GM21576 (cell line): ENCODE results near the gene SLC47A2.

ENCODE experiments used
- ATAC-seq: cut with Tn5 transposase; IDR thresholded peaks from one replicate; pipeline ENCODE4 v1.9.1; 2021; ENCODE audit warnings: mild to moderate bottlenecking, moderate library complexity; ENCODE audit not compliant: unreplicated experiment

The SLC47A2 gene

DNA sequence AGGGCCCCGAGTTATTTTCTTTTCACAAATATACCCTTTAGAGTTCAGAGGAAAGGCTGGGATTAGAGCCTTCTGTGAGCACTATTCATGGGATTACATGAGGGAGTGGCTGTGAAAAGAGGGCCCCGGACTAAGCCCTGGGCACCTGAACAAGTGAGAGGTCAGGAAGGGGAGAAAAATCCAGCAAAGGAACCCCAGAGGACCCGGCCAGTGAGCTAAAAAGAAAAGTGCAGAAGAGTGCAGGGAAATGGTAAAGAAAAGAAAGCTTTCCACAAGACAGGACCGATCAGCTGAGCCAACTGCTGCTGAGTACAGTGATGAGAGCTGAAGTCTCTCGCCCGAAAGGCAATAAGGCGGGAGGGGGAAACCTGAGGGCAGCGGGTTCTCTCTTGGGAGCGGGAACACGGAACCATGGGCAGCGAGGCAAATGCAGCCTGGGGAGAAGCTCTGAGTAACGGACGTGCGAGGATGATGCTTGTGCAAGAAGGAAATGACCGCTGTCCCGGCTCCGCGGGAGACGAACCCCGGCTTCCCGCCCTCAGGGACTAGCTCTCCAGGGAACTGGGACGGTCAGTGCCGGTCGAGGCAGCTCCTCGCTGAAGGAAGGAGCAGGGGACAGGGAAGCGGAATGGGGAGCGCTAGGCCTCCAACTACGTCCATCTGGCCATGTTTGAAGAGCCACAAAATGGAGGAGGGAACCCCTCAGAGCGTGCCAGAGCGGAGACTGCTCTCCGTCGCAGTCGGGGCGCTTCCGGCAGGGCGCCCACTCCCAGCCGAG is 68.5 kb downstream of the SLC47A2 start:
- peak; percentile 12 for ATAC-seq

DNA sequence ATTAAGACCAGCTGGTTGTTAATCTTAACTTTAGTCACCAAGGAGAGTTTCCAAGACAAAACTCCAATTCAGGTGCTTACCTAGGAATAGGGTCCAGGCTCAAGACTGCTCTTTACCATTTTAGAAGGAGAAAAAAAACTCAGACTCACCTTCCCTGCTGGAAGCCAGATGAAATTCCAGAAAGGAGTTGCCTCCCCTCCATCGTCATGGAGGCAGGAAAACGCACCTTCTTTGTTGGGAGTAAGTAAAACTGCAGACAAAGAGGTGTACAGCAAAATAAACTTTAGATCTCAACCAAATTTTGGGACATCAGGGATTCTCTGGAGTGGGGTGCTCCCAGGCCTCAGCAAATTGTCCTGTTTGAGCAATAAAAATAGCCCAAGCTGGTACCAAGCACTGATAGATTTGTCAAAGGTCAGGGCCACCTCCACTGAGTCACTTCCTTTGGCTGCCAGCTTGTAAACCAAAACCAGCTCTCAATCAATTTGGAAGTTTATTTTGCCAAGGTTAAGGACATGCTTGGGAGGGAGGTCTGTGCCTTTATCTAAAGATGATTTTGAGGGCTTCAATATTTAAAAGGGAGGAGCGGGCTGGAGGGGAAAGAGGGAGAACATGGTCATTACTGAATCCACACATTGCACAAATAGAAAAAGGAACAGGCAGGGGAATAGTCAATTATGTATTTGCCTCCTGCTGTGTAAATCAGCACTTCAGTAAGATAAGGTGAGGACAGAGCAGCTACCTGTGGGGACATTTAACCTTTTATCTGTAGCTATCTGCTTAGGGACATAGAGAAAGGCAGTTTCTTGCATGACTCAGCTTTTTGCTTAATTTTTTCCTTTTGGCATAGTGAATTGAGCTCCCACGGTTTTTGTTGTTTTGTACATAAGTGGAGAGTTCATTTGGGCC is 69.3 kb downstream of the SLC47A2 start:
- no peak for ATAC-seq

DNA sequence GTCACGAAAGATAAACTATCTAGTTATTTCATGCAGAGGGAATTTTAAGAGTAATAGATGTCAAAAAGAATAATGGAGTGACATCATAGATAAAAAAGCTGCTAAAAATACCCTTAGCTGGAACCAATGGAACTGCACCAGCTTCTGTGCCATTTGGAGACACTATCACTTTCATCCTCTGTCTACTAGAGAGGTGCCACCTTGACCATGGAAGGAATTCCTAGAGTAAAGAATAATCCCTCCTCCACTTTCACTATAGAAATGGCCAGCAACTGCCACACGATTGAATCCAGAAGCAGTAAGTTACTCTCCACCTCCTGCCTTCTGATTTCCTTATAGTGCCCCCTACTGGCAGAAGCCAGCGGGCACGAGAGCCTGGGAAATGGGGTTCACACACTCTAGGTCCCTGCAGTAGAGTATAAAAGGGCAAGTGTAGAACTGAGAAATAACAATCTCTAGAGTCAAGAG is 70.6 kb downstream of the SLC47A2 start:
- ATAC-seq: no peak

DNA sequence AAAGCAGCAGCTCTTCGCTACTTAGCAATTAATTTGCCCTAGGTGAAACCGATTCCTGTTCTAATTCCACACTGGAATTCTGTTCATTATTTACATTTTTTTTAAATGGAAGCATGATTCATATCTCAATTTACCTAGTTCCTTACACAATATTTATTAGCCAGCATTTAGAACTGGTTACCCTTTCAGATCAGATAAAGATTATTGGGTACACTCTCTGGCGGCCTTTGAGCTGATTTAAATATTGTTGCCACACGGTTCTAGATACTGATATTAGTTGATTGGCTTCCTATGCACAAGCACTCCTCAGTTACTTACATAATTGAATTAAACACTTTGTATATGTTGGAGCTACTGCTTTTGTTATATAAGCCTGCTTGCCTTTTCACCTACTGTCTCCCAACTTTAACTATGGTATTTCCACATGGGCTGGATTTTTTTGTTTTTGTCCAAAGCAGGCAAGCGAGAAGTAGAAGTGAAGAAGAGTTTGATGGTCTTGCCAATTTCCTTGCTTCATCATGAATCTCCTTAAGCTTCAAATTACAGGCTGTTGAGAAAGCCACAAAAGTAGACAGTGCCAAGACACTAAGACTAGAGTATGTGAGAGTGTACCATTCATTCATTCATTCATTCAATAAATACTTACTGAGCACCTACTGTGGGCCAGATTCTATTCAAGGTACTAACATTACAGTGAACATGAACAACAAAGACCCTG is 71.7 kb downstream of the SLC47A2 start:
- no peak for ATAC-seq

DNA sequence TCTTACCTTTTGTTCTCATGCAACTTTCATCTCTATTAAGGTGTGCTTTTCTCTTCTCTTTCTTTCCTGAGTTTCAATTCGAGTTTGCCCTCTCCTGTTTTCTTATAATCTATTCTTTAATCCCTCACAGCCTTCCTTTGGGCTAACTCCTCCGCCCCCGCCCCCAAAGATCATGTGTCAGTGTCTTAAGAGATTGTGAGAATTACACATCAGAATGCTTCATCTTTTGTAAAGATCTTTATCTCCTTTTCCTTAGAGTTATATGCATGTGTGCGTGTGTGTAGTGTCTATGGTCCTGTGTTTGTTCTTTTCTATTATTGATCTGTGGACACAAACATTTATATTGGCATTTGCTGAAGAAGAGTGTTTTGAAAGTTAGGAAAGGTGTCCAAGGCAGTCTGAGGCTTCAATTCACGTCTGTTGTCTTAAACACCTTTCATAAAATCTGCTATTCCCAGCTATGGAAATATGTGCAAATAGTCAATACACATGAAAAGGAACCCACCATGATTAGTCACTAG is 74.0 kb downstream of the SLC47A2 start:
- no peak for ATAC-seq

DNA sequence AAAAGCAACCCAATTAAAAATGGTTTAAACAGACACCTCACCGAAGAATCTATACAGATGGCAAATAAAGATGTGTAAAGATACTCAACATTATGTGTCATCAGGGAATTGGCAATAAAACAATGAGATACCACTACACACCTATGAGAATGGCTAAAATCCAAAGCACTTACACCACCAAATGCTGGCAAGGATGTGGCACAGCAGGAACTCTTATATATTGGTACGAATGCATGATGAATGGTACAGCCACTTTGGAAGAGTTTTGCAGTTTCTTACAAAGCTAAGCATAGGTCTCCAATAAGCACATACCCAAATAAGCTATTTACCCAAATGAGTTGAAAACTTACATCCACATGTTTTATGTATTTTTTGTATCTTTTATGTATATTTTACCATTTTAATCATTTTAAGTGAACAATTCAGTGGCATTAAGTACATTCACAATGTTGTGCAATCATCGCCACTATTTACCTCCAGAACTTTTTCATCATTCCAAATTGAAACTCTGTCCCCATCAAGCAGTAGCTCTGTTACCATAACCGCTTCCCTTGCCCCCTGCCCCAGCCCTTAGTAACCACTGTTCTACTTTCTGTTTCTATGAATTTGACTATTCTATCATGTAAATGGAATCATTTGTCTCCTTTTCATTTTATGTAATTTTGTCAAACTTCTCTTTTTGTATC is 74.6 kb downstream of the SLC47A2 start:
- ATAC-seq: no peak

DNA sequence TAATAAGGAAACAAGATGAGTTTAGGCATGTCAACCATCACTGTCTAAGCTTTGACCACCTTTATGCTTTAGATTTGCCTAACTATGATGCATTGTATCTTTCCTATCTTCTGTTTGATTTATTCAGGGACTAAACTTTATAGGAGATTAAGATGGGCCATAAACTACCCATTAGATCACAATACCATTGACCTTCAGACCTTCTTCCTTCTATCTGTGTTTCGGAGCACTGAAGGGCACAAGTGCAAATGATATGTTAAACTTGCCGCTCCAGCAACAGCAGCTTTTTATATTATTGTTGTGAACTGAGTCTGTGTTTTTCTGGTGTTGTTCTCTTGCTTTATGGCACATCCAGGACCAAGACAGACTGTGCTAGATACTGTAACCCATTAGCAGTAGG is 84.5 kb downstream of the SLC47A2 start:
- ATAC-seq: no peak

DNA sequence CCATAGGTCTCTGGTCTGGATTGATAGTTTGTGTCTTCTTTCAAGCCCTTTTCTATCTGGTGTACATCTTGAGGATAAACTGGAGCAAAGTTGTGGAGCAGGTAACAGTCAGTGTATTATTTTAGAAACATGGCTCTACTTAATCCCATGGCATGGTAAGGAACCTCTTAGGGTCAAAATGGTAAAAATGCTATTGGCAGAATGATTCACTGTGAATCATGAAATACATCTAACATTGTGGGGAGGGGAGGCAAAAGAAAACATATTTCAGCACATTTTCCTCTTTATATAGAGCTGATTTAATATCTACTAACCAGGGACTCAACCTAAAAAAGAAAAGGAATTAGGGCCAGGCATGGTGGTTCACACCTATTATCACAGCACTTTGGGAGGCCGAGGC is 85.7 kb downstream of the SLC47A2 start:
- ATAC-seq: no peak

DNA sequence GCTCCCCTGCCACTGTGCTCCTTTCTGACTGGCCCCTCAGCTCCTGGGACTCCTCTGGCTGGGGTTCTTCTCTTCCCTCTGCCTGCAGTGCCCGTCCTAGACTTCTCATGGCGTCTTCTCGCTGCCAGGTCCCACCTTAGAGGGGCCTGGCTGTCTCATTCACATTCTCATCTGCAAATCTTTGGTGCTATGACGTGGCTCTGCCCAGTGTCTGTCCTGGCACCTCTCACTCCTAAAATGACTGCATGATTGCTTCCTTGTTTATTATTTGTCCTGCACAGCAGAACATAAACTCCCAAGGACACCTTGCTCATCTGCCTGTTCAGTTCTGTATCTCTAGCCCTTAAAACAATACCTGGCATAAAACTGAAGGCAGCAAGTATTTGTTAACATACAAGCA is 86.3 kb downstream of the SLC47A2 start:
- ATAC-seq: no peak

DNA sequence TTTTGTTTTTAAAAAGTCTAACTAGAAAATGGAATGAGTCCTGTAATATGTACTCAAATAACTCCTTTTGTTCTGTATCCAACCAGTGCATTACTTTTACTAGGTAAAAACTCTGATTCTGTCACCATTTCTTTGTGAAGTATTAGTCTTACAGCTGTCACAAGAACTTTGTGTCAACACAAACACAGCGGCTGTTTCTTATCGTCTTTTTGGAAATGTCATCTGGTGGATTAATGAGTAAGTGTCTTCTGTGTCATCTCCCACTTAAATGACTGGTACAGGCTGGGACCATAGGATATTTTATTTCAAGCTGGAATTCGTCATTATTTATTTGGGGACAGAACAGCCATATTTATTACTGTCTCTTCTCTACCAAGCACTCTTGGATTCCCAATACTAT is 86.9 kb downstream of the SLC47A2 start:
- ATAC-seq: no peak
